HepG2 (cell line): ENCODE measurements around the gene COLGALT1. TPM values are rescaled to one million over a fixed set of nuclear protein-coding genes. Genes with fewer than 3 reads are reported as not detected.

Source experiments
- ATF3 ChIP-seq: sonication (generic); formaldehyde crosslinking; IDR thresholded peaks from 2 replicates; pipeline ENCODE4 v1.4.0; 2020; ENCODE audit warnings: missing genetic modification reagents
- FOXK1 ChIP-seq: sonication (generic); formaldehyde crosslinking; IDR thresholded peaks from 2 replicates; pipeline ENCODE4 v1.4.0; 2020; ENCODE audit warnings: low read depth, missing genetic modification reagents, borderline replicate concordance
- HNRNPLL ChIP-seq: fragments of 200-400 bp; formaldehyde crosslinking; IDR thresholded peaks from 2 replicates; pipeline ENCODE4 v1.6.1; 2017; ENCODE audit warnings: mild to moderate bottlenecking, low read depth, low read length; ENCODE audit not compliant: poor library complexity, severe bottlenecking
- MBD4 ChIP-seq: IDR thresholded peaks from 2 replicates; pipeline ENCODE4 v1.6.1; 2012; ENCODE audit warnings: low read length, inconsistent platforms, borderline replicate concordance
- POLR2A ChIP-seq, 2 experiments: IDR thresholded peaks; 2 replicates each; pipeline ENCODE4 v1.6.1; 2011; ENCODE audit warnings: low read depth in 2 of 2, low read length in 2 of 2, mild to moderate bottlenecking in 1 of 2, moderate library complexity in 1 of 2; ENCODE audit not compliant: insufficient read depth in 1 of 2
- PRMT3 ChIP-seq: sonication (generic); formaldehyde crosslinking; IDR thresholded peaks from 2 replicates; pipeline ENCODE4 v1.8.1; 2022; ENCODE audit warnings: low read depth, mild to moderate bottlenecking, moderate library complexity, missing genetic modification reagents, borderline replicate concordance
- TEAD2 ChIP-seq: sonication (generic); formaldehyde crosslinking; IDR thresholded peaks from 2 replicates; pipeline ENCODE4 v1.9.0; 2021; ENCODE audit warnings: missing genetic modification reagents
- TSC22D2 ChIP-seq: sonication (generic); formaldehyde crosslinking; IDR thresholded peaks from 2 replicates; pipeline ENCODE4 v1.5.1; 2020; ENCODE audit warnings: missing genetic modification reagents, mild to moderate bottlenecking, borderline replicate concordance
- ZBTB14 ChIP-seq: sonication (generic); formaldehyde crosslinking; IDR thresholded peaks from 2 replicates; pipeline ENCODE4 v1.4.0; 2020; ENCODE audit warnings: missing genetic modification reagents
- ZFYVE20 ChIP-seq: sonication (generic); formaldehyde crosslinking; IDR thresholded peaks from 2 replicates; pipeline ENCODE4 v1.8.0; 2023; ENCODE audit warnings: low read depth, mild to moderate bottlenecking, moderate library complexity, missing genetic modification reagents, borderline replicate concordance
- ZKSCAN5 ChIP-seq: sonication (generic); formaldehyde crosslinking; IDR thresholded peaks from 2 replicates; pipeline ENCODE4 v1.5.1; 2020; ENCODE audit warnings: mild to moderate bottlenecking, missing genetic modification reagents
- ZNF282 ChIP-seq: fragments of 450-650 bp; IDR thresholded peaks from 2 replicates; pipeline ENCODE4 v1.6.1; 2018; ENCODE audit not compliant: partially characterized antibody
- ZNF337 ChIP-seq: sonication (generic); formaldehyde crosslinking; IDR thresholded peaks from 2 replicates; pipeline ENCODE4 v1.5.1; 2020; ENCODE audit warnings: missing genetic modification reagents, low read depth, mild to moderate bottlenecking, borderline replicate concordance
- ZNF44 ChIP-seq: sonication (generic); formaldehyde crosslinking; IDR thresholded peaks from 2 replicates; pipeline ENCODE4 v1.5.1; 2020; ENCODE audit warnings: mild to moderate bottlenecking, missing genetic modification reagents
- ZNF451 ChIP-seq: sonication (generic); formaldehyde crosslinking; IDR thresholded peaks from 2 replicates; pipeline ENCODE4 v1.5.0; 2020; ENCODE audit warnings: mild to moderate bottlenecking, missing genetic modification reagents
- ZNF790 ChIP-seq: sonication (generic); formaldehyde crosslinking; IDR thresholded peaks from 2 replicates; pipeline ENCODE4 v1.8.0; 2022; ENCODE audit warnings: missing genetic modification reagents, mild to moderate bottlenecking, borderline replicate concordance
- ZNF891 ChIP-seq: sonication (generic); formaldehyde crosslinking; IDR thresholded peaks from 2 replicates; pipeline ENCODE4 v1.5.0; 2020; ENCODE audit warnings: mild to moderate bottlenecking, missing genetic modification reagents
- polyA plus RNA-seq, 8 experiments: library from polyadenylated mRNA; depleted of rRNA in 3 of 8; stranded (reverse) in 7 of 8; unstranded in 1 of 8; fragments of >200 nt; fragmentation: Illumina TruSeq in 4 of 8; extraction: Trizol in 4 of 8; gene quantifications; 2 replicates each; pipeline versions ENCODE4 v1.2.1 to v1.2.3, GENCODE V29; 2011 to 2016; ENCODE audit warnings: low read depth in 4 of 8, missing spikeins in 1 of 8, mixed read lengths in 1 of 8; ENCODE audit not compliant: insufficient read depth in 1 of 8
- total RNA-seq, 5 experiments: library from RNA; depleted of rRNA; stranded (reverse); fragments of >200 nt; fragmentation: Illumina TruSeq; extraction: Trizol; gene quantifications; 2 replicates each; pipeline ENCODE4 v1.2.3, GENCODE V29; 2016; ENCODE audit warnings: low read depth in 1 of 5
- TF ChIP-seq, protein P1 (sequence below): sonication (generic); formaldehyde crosslinking; IDR thresholded peaks from 2 replicates; pipeline ENCODE4 v1.4.0; 2020; ENCODE audit warnings: missing genetic modification reagents, borderline replicate concordance
- TF ChIP-seq, protein P2 (sequence below): sonication (generic); formaldehyde crosslinking; IDR thresholded peaks from 2 replicates; pipeline ENCODE4 v1.4.0; 2020; ENCODE audit warnings: missing genetic modification reagents
- TF ChIP-seq, protein P3 (sequence below): sonication (generic); formaldehyde crosslinking; IDR thresholded peaks from 2 replicates; pipeline ENCODE4 v1.8.0; 2022; ENCODE audit warnings: mild to moderate bottlenecking, missing genetic modification reagents, moderate library complexity
- TF ChIP-seq, protein P4 (sequence below): sonication (generic); formaldehyde crosslinking; IDR thresholded peaks from 2 replicates; pipeline ENCODE4 v1.4.0; 2020; ENCODE audit warnings: missing genetic modification reagents

The COLGALT1 gene
- total and polyA plus RNA-seq, 2 of the 13 experiments (the other 11 are each of a cell fraction or from before 2014, with no cell fraction given) = 58.0 to 211 TPM

GRCh38 chr19:17555480-17555928 lies at the start of gene COLGALT1 (continued):
- TF ChIP-seq ZBTB14 = no peak
- TF ChIP-seq, protein P1, sequence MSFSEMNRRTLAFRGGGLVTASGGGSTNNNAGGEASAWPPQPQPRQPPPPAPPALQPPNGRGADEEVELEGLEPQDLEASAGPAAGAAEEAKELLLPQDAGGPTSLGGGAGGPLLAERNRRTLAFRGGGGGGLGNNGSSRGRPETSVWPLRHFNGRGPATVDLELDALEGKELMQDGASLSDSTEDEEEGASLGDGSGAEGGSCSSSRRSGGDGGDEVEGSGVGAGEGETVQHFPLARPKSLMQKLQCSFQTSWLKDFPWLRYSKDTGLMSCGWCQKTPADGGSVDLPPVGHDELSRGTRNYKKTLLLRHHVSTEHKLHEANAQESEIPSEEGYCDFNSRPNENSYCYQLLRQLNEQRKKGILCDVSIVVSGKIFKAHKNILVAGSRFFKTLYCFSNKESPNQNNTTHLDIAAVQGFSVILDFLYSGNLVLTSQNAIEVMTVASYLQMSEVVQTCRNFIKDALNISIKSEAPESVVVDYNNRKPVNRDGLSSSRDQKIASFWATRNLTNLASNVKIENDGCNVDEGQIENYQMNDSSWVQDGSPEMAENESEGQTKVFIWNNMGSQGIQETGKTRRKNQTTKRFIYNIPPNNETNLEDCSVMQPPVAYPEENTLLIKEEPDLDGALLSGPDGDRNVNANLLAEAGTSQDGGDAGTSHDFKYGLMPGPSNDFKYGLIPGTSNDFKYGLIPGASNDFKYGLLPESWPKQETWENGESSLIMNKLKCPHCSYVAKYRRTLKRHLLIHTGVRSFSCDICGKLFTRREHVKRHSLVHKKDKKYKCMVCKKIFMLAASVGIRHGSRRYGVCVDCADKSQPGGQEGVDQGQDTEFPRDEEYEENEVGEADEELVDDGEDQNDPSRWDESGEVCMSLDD (CRISPR knock-in tag) = no peak
- peak; percentile 22 for TF ChIP-seq HNRNPLL
- no peak for TF ChIP-seq TEAD2 (CRISPR knock-in tag)
- no peak for TF ChIP-seq POLR2A (IDR thresholded peaks at IDR 0.05; ENCODE audit: insufficient read depth in 1 of 2, low read depth in 2 of 2, low read length in 2 of 2)
- no peak for TF ChIP-seq FOXK1 (CRISPR knock-in tag)
- TF ChIP-seq ZNF282 = no peak
- no peak for TF ChIP-seq ZNF790 (CRISPR knock-in tag)
- TF ChIP-seq ZNF337 (CRISPR knock-in tag) = no peak
- TF ChIP-seq, protein P2, sequence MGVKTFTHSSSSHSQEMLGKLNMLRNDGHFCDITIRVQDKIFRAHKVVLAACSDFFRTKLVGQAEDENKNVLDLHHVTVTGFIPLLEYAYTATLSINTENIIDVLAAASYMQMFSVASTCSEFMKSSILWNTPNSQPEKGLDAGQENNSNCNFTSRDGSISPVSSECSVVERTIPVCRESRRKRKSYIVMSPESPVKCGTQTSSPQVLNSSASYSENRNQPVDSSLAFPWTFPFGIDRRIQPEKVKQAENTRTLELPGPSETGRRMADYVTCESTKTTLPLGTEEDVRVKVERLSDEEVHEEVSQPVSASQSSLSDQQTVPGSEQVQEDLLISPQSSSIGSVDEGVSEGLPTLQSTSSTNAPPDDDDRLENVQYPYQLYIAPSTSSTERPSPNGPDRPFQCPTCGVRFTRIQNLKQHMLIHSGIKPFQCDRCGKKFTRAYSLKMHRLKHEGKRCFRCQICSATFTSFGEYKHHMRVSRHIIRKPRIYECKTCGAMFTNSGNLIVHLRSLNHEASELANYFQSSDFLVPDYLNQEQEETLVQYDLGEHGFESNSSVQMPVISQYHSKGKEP = no peak
- TF ChIP-seq TSC22D2 = no peak
- TF ChIP-seq ZNF891 = no peak
- TF ChIP-seq, protein P3, sequence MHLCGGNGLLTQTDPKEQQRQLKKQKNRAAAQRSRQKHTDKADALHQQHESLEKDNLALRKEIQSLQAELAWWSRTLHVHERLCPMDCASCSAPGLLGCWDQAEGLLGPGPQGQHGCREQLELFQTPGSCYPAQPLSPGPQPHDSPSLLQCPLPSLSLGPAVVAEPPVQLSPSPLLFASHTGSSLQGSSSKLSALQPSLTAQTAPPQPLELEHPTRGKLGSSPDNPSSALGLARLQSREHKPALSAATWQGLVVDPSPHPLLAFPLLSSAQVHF (CRISPR knock-in tag) = no peak
- TF ChIP-seq, protein P4, sequence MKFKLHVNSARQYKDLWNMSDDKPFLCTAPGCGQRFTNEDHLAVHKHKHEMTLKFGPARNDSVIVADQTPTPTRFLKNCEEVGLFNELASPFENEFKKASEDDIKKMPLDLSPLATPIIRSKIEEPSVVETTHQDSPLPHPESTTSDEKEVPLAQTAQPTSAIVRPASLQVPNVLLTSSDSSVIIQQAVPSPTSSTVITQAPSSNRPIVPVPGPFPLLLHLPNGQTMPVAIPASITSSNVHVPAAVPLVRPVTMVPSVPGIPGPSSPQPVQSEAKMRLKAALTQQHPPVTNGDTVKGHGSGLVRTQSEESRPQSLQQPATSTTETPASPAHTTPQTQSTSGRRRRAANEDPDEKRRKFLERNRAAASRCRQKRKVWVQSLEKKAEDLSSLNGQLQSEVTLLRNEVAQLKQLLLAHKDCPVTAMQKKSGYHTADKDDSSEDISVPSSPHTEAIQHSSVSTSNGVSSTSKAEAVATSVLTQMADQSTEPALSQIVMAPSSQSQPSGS (CRISPR knock-in tag) = peak; percentile 92
- 0 out of 2 replicates have a peak, but pooled peaks have one; percentile 7 for TF ChIP-seq ZNF451 (CRISPR knock-in tag)
- TF ChIP-seq PRMT3 (CRISPR knock-in tag) = no peak
- TF ChIP-seq ZNF44 (CRISPR knock-in tag) = no peak
- TF ChIP-seq ZKSCAN5 = no peak
- no peak for TF ChIP-seq ZFYVE20 (CRISPR knock-in tag)
- no peak for TF ChIP-seq MBD4
- no peak for TF ChIP-seq ATF3 (CRISPR knock-in tag)
